DOHH2 (cell line): ENCODE results near the gene NEURL1.
"Not testable (repeated sequence)": the region's sequence is repeated elsewhere in the genome, so short reads cannot be mapped to it uniquely, and the experiment has no call there.

Experiments used
- CTCF ChIP-seq: fragments of 200-600 bp; sonication (generic); IDR thresholded peaks from one replicate; pipeline ENCODE4 v1.5.1; 2014; ENCODE audit warnings: antibody characterized with exemption, mild to moderate bottlenecking, low read depth, low read length; ENCODE audit not compliant: poor library complexity, severe bottlenecking
- EZH2phosphoT487 ChIP-seq: fragments of 200-600 bp; sonication (generic); IDR thresholded peaks from 2 replicates; pipeline ENCODE4 v1.6.1; 2017; ENCODE audit warnings: borderline replicate concordance, mild to moderate bottlenecking, antibody characterized with exemption, low read length, moderate library complexity, mixed read lengths

- TF ChIP-seq CTCF, EZH2phosphoT487: not testable (repeated sequence)
Measured at GRCh38 chr10:103632871-103633270, 139.4 kb downstream of the NEURL1 start.
